SU-DHL-6 (cell line): ENCODE results near the gene LTB.
A peak's percentile ranks its signal among the peaks of the same experiment; 100 is the strongest.

Experiments
- H2AFZ ChIP-seq: fragments of 200-600 bp; sonication (generic); 2 replicates; pipeline ENCODE4 v1.6.1; 2014; ENCODE audit warnings: low read depth, mild to moderate bottlenecking, moderate library complexity, mixed read lengths, antibody characterized with exemption, low read length; ENCODE audit not compliant: severe bottlenecking
- H3F3A ChIP-seq: fragments of 200-600 bp; shearing (Covaris generic); 2 replicates; pipeline ENCODE4 v1.6.0; 2016; ENCODE audit warnings: antibody characterized with exemption, mild to moderate bottlenecking; ENCODE audit not compliant: insufficient read depth
- H3K27ac ChIP-seq: fragments of 200-600 bp; sonication (generic); 2 replicates; pipeline ENCODE4 v1.5.1; 2016; ENCODE audit warnings: low read depth, mild to moderate bottlenecking, low read length, moderate library complexity, mixed read lengths
- H3K27me3 ChIP-seq: fragments of 200-600 bp; sonication (generic), shearing (Covaris generic); 2 replicates; pipeline ENCODE4 v1.6.0; 2014; ENCODE audit warnings: mild to moderate bottlenecking, low read length
- H3K36me3 ChIP-seq: fragments of 200-600 bp; sonication (generic); 2 replicates; pipeline ENCODE4 v1.6.1; 2014; ENCODE audit warnings: mild to moderate bottlenecking, low read length, mixed read lengths
- H3K4me2 ChIP-seq: fragments of 300-600, 200-600 bp; shearing (Covaris generic), sonication (generic); 2 replicates; pipeline ENCODE4 v1.6.0; 2014; ENCODE audit warnings: low read length, low read depth, mild to moderate bottlenecking; ENCODE audit not compliant: poor library complexity, severe bottlenecking
- H3K4me3 ChIP-seq: fragments of 200-600 bp; sonication (generic); 2 replicates; pipeline ENCODE4 v1.5.1; 2014; ENCODE audit warnings: antibody characterized with exemption, low read length, mild to moderate bottlenecking, mixed read lengths; ENCODE audit not compliant: insufficient read depth, poor library complexity, severe bottlenecking
- H3K79me2 ChIP-seq: fragments of 200-600 bp; sonication (generic); 2 replicates; pipeline ENCODE4 v1.6.1; 2014; ENCODE audit warnings: mild to moderate bottlenecking, low read length, moderate library complexity; ENCODE audit not compliant: insufficient read depth
- H3K9ac ChIP-seq: fragments of 200-600 bp; sonication (generic); 2 replicates; pipeline ENCODE4 v1.7.0; 2014; ENCODE audit warnings: mild to moderate bottlenecking, low read length
- H3K9me2 ChIP-seq: fragments of 200-600 bp; sonication (generic); replicated peaks from 2 replicates; pipeline ENCODE4 v1.6.1; 2014; ENCODE audit warnings: low read length; ENCODE audit not compliant: insufficient read depth
- H3K9me3 ChIP-seq: fragments of 200-600 bp; sonication (generic); 2 replicates; pipeline ENCODE4 v1.6.1; 2014; ENCODE audit warnings: low read length, mixed read lengths; ENCODE audit not compliant: insufficient read depth
- H4K20me1 ChIP-seq: fragments of 200-600 bp; sonication (generic); 2 replicates; pipeline ENCODE4 v1.6.1; 2014; ENCODE audit warnings: low read depth, mild to moderate bottlenecking, antibody characterized with exemption, low read length, moderate library complexity, mixed read lengths
- CTCF ChIP-seq: fragments of 200-600 bp; sonication (generic); IDR thresholded peaks from one replicate; pipeline ENCODE4 v1.5.1; 2017; ENCODE audit warnings: antibody characterized with exemption, mild to moderate bottlenecking, low read length, moderate library complexity; ENCODE audit not compliant: insufficient read depth, poor library complexity, severe bottlenecking
- EZH2phosphoT487 ChIP-seq: fragments of 200-600 bp; sonication (generic), shearing (Covaris generic); conservative IDR thresholded peaks from 2 replicates; pipeline ENCODE4 v1.6.1; 2018; ENCODE audit warnings: mild to moderate bottlenecking, antibody characterized with exemption, low read length, moderate library complexity, mixed read lengths

Gene LTB

GRCh38 chr6:31619805-31620585 lies 37.8 kb upstream of the LTB start:
- H2AFZ ChIP-seq = peak overlapping the region; percentile 6
- TF ChIP-seq CTCF (no peak), EZH2phosphoT487 (no peak)
- H3K36me3 ChIP-seq = peaks cover 31% of the 10 kb centered on the region
- no peaks in the 10 kb centered on the region for H3K9me3 ChIP-seq
- no peaks in the 10 kb centered on the region for H3K27me3 ChIP-seq
- H3K4me2 ChIP-seq = peak overlapping the region; percentile 56
- H3K4me3 ChIP-seq = peak overlapping the region; percentile 56
- peaks cover 41% of the 10 kb centered on the region for H3K79me2 ChIP-seq
- peak overlapping the region; percentile 55 for H3K9ac ChIP-seq
- H4K20me1 ChIP-seq = peaks cover 16% of the 10 kb centered on the region; the same call in 1 of the 2 replicates
- no peaks in the 10 kb centered on the region for H3K9me2 ChIP-seq
- peak overlapping the region; percentile 86 for H3K27ac ChIP-seq
- H3F3A ChIP-seq = peaks cover 25% of the 10 kb centered on the region

- H3K36me3 ChIP-seq = peaks cover 7% of the 10 kb centered on the region; the same call in 1 of the 2 replicates
- H3K9ac ChIP-seq = no peak overlapping the region
- H3K9me3 ChIP-seq = no peaks in the 10 kb centered on the region
- no peak overlapping the region for H3K4me2 ChIP-seq
- no peaks in the 10 kb centered on the region for H3K9me2 ChIP-seq
- H2AFZ ChIP-seq = no peak overlapping the region
- no peak overlapping the region for H3K27ac ChIP-seq
- TF ChIP-seq EZH2phosphoT487 = no peak
- no peak for TF ChIP-seq CTCF
- H3K27me3 ChIP-seq = no peaks in the 10 kb centered on the region
- no peak overlapping the region for H3K4me3 ChIP-seq
- peaks cover 14% of the 10 kb centered on the region for H3K79me2 ChIP-seq
- H3F3A ChIP-seq = peaks cover 22% of the 10 kb centered on the region
- peaks cover under 1% of the 10 kb centered on the region; the same call in 1 of the 2 replicates for H4K20me1 ChIP-seq
These were observed 34.8 kb upstream of the LTB start for GRCh38 chr6:31617010-31617409.

GRCh38 chr6:31615748-31616147 lies 33.5 kb upstream of the LTB start:
- H3F3A ChIP-seq = peaks cover 18% of the 10 kb centered on the region
- H3K9me3 ChIP-seq = no peaks in the 10 kb centered on the region
- TF ChIP-seq EZH2phosphoT487 (no peak), CTCF (no peak)
- H3K36me3 ChIP-seq = no peaks in the 10 kb centered on the region
- H2AFZ ChIP-seq = no peak overlapping the region
- peaks cover 1% of the 10 kb centered on the region for H3K79me2 ChIP-seq
- no peak overlapping the region for H3K27ac ChIP-seq
- no peak overlapping the region for H3K4me2 ChIP-seq
- no peaks in the 10 kb centered on the region for H3K9me2 ChIP-seq
- H4K20me1 ChIP-seq = no peaks in the 10 kb centered on the region
- H3K4me3 ChIP-seq = no peak overlapping the region
- H3K27me3 ChIP-seq = no peaks in the 10 kb centered on the region
- no peak overlapping the region for H3K9ac ChIP-seq
